Fibroblast of mammary gland (primary cell): ENCODE data around the gene OLR1.

Experiments used
- DNase-seq: peaks from one replicate; pipeline ENCODE4 v3.0.0-alpha.2; 2010; ENCODE audit warnings: low read depth
- H3K4me3 ChIP-seq: 2 replicates; pipeline ENCODE4 v1.5.1; 2011; ENCODE audit warnings: low read depth, mild to moderate bottlenecking, low read length, moderate library complexity; ENCODE audit not compliant: control insufficient read depth
- TF ChIP-seq, protein P1 (sequence below): conservative IDR thresholded peaks from 2 replicates; pipeline ENCODE4 v1.5.1; 2011; ENCODE audit warnings: low read depth, low read length, inconsistent platforms; ENCODE audit not compliant: control insufficient read depth, insufficient read depth

The OLR1 gene

GRCh38 chr12:10163084-10163483 lies 8.8 kb downstream of the OLR1 start:
- no peak for DNase-seq
- TF ChIP-seq, protein P1, sequence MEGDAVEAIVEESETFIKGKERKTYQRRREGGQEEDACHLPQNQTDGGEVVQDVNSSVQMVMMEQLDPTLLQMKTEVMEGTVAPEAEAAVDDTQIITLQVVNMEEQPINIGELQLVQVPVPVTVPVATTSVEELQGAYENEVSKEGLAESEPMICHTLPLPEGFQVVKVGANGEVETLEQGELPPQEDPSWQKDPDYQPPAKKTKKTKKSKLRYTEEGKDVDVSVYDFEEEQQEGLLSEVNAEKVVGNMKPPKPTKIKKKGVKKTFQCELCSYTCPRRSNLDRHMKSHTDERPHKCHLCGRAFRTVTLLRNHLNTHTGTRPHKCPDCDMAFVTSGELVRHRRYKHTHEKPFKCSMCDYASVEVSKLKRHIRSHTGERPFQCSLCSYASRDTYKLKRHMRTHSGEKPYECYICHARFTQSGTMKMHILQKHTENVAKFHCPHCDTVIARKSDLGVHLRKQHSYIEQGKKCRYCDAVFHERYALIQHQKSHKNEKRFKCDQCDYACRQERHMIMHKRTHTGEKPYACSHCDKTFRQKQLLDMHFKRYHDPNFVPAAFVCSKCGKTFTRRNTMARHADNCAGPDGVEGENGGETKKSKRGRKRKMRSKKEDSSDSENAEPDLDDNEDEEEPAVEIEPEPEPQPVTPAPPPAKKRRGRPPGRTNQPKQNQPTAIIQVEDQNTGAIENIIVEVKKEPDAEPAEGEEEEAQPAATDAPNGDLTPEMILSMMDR: no peak
- H3K4me3 ChIP-seq: no peak overlapping the region

DNA sequence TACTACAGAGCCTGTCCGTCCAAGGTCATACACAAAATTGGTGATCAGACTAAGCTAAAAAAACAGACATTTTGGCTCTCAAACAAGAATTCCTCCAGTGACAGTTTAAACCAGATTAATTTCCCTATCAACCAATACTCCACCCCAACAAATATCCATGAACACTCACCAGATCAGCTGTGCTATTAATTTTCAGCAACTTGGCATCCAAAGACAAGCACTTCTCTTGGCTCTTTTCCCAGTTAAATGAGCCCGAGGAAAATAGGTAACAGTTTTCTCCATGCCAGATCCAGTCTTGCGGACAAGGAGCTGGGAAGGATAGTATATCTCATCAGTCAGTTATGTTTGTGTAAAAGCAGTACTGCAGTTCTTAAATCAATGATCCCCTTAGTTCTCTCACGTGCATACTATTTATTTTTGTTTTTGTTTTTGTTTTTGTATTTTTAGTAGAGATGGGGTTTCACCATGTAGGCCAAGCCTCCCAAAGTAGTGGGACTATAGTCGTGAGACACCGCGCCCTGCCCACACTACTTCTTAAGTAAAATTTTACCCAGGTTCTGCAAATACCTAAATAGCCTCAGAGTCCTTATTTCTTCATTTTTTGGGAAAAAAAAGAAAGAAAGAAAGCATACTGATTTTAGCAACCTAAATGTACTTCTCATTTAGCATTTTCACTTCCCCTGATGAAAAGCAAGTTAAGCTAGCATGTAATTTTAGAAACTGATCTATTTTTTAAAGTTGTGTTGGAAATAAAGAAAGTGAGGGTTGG lies 11.1 kb downstream of the OLR1 start:
- no peak for DNase-seq
- H3K4me3 ChIP-seq: no peak overlapping the region
- TF ChIP-seq, protein P1: no peak

DNA sequence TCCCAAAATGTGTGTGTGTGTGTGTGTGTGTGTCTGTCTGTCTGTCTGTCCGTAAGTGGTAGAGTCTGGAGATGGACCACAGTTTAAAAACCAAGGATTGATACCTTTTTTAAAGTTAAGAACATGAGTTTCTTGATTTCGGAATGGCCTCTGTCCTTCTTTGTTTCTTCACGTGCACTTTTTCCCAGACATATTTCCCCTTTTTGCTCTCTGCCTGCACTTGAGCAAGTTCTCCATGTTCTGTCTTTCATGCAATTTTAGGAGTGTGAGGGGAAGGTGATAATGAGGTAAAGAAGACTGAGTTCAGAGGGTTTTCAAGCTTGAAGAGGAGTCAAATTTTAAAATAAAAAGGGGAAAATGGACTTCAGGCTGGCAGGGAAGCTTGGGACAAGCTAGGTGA lies 12.7 kb downstream of the OLR1 start:
- H3K4me3 ChIP-seq: no peak overlapping the region
- no peak for DNase-seq
- TF ChIP-seq, protein P1: no peak

DNA sequence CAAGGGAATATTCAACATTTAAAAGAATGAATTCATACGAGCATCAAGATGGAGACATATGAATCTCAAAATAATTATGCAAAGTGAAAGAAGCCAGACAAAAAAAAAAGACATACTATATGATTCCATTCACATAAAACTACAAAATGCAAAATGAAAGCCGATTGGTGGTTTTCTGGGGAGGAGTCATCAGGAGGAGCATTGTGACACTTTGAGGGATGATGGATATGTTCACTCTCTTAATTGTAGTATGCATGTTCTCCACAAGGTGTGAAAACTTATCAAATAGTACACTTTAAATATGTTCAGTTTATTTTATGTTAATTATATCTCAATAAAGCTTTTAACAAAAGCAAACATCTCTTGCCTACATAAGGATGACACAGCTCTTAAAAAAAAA lies 13.5 kb downstream of the OLR1 start:
- no peak for DNase-seq
- H3K4me3 ChIP-seq: no peak overlapping the region
- TF ChIP-seq, protein P1: no peak

DNA sequence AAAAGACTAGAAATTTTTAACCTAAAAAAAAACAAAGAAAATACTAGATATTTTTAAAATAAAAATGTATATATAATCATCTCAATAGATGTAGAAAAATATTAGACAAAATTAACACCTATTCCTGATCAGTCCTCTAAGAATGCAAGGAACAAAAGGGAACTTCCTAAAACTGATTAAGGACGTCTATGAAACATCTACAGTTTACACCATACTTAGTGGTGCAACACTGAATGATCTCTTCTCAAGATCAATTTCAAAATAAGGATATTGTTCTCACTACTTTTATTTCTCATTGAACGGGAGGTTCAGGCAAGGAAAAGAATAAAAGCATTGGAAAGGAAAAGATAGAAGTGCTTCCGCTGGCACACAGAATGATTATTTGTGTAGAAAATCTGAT lies 16.0 kb downstream of the OLR1 start:
- TF ChIP-seq, protein P1: no peak
- no peak for DNase-seq
- no peak overlapping the region for H3K4me3 ChIP-seq

GRCh38 chr12:10154145-10154496 lies 17.8 kb downstream of the OLR1 start:
- H3K4me3 ChIP-seq: peak overlapping the region; percentile 57
- no peak for DNase-seq

More at GRCh38 chr12:10154145-10154496, 17.8 kb downstream of the OLR1 start:
- TF ChIP-seq, protein P1: no peak
